HL-60 (cell line): ENCODE results near the gene UST.
A peak's percentile ranks its signal among the peaks of the same experiment; 100 is the strongest.
"Not testable (repeated sequence)": the region's sequence is repeated elsewhere in the genome, so short reads cannot be mapped to it uniquely, and the experiment has no call there.

ENCODE experiments used
- DNase-seq, 2 experiments: peaks; one replicate each; pipeline ENCODE4 v3.0.0-alpha.2; 2010 to 2020; ENCODE audit warnings: low read depth in 1 of 2, low spot score in 1 of 2
- H3K27ac ChIP-seq: fragments of 250-450 bp; sonication (Bioruptor Pico); replicated peaks from 2 replicates; pipeline ENCODE4 v1.5.1; 2020; ENCODE audit warnings: mild to moderate bottlenecking, moderate library complexity
- H3K27me3 ChIP-seq: fragments of 250-450 bp; sonication (Bioruptor Pico); 2 replicates; pipeline ENCODE4 v1.5.1; 2021; ENCODE audit warnings: mild to moderate bottlenecking, moderate library complexity; ENCODE audit not compliant: insufficient read depth, poor library complexity, severe bottlenecking
- H3K4me3 ChIP-seq: replicated peaks from 2 replicates; pipeline ENCODE4 v1.5.1; 2011; ENCODE audit warnings: mild to moderate bottlenecking, control low read depth, low read length; ENCODE audit not compliant: insufficient read depth
- GABPA ChIP-seq: IDR thresholded peaks from 2 replicates; pipeline ENCODE4 v1.6.1; 2012; ENCODE audit warnings: low read depth
- POLR2AphosphoS5 ChIP-seq: IDR thresholded peaks from 2 replicates; pipeline ENCODE4 v1.6.1; 2012; ENCODE audit warnings: low read depth
- SPI1 ChIP-seq: IDR thresholded peaks from 2 replicates; pipeline ENCODE4 v1.6.1; 2012; ENCODE audit warnings: low read depth, mild to moderate bottlenecking, borderline replicate concordance
- TF ChIP-seq, protein P1 (sequence below): IDR thresholded peaks from one replicate; pipeline ENCODE4 v1.5.1; 2011; ENCODE audit warnings: low read length, control low read depth, inconsistent platforms; ENCODE audit not compliant: insufficient read depth
- TF ChIP-seq, protein P2 (sequence below): IDR thresholded peaks from 2 replicates; pipeline ENCODE4 v1.6.1; 2012; ENCODE audit warnings: low read depth; ENCODE audit not compliant: insufficient replicate concordance

The UST gene

DNA sequence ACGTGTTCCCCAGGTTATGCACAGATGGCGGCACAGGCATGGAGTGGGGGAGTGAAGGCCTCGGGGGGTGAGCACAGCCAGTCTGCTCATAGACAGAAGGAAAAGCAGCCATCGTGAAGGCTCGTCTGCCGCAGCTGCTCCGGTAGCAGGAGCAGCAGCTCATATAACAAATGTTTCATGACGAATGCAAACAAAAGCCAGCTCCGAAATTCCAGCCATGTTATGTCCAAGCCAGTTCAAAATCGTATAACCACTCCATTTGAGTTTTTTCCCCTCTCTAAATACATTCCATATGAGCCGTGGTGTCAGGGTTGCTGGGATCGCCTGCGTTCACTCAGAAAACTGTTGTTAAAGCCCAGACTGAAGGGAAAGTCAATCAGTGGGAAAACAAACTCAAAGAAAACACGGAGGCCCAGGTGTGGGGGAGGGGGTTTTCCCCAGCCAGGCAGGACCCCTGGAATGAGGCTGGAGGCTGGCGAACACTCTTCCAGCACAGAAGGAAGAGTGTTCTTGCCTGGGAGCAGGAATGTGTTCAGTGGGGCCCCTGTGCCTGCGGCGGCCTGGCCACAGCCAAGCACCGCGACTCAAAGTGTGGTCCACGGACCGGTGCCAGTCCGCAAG is 290.3 kb downstream of the UST start:
- no peak overlapping the region for H3K4me3 ChIP-seq
- TF ChIP-seq, protein P1, sequence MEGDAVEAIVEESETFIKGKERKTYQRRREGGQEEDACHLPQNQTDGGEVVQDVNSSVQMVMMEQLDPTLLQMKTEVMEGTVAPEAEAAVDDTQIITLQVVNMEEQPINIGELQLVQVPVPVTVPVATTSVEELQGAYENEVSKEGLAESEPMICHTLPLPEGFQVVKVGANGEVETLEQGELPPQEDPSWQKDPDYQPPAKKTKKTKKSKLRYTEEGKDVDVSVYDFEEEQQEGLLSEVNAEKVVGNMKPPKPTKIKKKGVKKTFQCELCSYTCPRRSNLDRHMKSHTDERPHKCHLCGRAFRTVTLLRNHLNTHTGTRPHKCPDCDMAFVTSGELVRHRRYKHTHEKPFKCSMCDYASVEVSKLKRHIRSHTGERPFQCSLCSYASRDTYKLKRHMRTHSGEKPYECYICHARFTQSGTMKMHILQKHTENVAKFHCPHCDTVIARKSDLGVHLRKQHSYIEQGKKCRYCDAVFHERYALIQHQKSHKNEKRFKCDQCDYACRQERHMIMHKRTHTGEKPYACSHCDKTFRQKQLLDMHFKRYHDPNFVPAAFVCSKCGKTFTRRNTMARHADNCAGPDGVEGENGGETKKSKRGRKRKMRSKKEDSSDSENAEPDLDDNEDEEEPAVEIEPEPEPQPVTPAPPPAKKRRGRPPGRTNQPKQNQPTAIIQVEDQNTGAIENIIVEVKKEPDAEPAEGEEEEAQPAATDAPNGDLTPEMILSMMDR: no peak
- TF ChIP-seq SPI1 (no peak), GABPA (no peak), POLR2AphosphoS5 (no peak)
- TF ChIP-seq, protein P2, sequence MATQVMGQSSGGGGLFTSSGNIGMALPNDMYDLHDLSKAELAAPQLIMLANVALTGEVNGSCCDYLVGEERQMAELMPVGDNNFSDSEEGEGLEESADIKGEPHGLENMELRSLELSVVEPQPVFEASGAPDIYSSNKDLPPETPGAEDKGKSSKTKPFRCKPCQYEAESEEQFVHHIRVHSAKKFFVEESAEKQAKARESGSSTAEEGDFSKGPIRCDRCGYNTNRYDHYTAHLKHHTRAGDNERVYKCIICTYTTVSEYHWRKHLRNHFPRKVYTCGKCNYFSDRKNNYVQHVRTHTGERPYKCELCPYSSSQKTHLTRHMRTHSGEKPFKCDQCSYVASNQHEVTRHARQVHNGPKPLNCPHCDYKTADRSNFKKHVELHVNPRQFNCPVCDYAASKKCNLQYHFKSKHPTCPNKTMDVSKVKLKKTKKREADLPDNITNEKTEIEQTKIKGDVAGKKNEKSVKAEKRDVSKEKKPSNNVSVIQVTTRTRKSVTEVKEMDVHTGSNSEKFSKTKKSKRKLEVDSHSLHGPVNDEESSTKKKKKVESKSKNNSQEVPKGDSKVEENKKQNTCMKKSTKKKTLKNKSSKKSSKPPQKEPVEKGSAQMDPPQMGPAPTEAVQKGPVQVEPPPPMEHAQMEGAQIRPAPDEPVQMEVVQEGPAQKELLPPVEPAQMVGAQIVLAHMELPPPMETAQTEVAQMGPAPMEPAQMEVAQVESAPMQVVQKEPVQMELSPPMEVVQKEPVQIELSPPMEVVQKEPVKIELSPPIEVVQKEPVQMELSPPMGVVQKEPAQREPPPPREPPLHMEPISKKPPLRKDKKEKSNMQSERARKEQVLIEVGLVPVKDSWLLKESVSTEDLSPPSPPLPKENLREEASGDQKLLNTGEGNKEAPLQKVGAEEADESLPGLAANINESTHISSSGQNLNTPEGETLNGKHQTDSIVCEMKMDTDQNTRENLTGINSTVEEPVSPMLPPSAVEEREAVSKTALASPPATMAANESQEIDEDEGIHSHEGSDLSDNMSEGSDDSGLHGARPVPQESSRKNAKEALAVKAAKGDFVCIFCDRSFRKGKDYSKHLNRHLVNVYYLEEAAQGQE: no peak
- no peak for DNase-seq

DNA sequence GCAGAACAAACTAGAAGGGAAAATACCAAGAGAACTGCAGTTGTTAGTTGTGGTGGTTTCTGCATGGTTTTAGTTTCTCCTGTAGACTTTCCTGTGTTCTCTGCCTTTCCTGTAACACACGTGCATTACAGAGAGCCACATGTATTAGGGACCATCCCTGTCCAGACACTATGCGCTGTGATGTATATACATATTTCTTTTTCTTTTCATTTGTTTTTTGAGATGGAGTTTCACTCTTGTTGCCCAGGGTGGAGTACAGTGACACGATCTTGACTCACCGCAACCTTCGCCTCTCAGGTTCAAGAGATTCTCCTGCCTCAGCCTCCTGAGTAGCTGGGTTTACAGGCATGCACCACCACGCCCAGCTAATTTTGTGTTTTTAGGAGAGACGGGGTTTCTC is 292.2 kb downstream of the UST start:
- H3K27ac ChIP-seq, H3K4me3 ChIP-seq, DNase-seq, H3K27me3 ChIP-seq: not testable (repeated sequence)

More for the DNA sequence above, 290.3 kb downstream of the UST start:
- peaks cover 3% of the 10 kb centered on the region for H3K27me3 ChIP-seq
- no peak overlapping the region for H3K27ac ChIP-seq

DNA sequence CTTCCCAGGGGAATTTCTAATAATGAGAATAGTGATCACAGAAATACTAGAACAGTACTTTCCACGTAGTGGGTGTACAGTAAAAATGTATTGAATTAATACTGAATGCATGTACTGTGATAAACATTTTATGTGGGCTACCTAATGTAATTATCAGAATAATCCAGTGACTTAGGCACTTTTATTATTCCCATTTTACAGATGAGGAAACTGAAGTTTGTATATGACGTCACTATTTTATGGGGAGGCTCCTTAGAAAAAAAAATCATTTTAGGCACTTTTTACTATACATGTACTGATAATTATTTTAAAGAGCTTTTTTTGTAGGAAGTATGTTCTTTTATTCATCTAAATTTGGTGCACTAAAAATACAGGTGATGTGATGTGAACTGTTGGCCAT is 295.1 kb downstream of the UST start:
- TF ChIP-seq, protein P2: no peak
- TF ChIP-seq GABPA: no peak
- no peak for TF ChIP-seq SPI1
- TF ChIP-seq, protein P1: no peak
- Histone ChIP-seq H3K27me3 (no peaks in the 10 kb centered on the region), H3K27ac (no peak overlapping the region), H3K4me3 (no peak overlapping the region)
- no peak for DNase-seq

DNA sequence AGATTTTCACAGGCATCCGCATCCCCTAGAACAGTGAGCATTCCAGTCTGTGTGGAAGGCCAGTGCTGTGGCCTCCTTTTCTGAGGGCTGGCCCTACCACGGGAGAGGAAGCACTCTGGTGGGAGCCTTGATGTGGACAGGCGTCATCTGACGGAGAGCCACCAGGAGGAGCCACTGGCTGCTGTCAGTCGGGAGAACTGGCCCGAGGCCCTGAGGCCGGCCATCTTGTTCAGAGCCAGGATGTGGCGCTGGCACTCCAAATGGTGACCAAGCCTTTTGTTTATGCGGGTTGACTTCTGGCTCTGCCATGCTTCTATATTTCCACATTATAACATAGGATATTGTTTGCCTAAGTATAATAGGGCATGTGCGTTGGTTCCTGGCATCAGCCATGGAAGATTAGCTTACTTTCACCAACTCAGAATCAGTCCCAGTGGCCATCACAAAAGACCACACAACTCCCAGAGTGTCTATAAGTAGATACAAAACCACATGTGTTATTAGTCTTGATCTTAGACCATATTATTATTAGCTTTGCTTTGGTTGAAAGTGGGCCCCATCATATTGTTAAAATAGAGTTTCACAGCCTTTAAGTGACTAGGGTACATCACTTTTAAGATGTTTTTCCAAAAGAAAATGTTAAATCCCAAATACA is 296.8 kb downstream of the UST start:
- Histone ChIP-seq H3K27ac (no peak overlapping the region), H3K4me3 (no peak overlapping the region), H3K27me3 (no peaks in the 10 kb centered on the region)
- peak; percentile 24 to 53 for DNase-seq
- TF ChIP-seq, protein P1: peak; percentile 11
- TF ChIP-seq, protein P2: no peak
- TF ChIP-seq POLR2AphosphoS5 (no peak), SPI1 (no peak), GABPA (no peak)
